LoVo (cell line): ENCODE data around the gene THBS3.

Source experiments
- DNase-seq: peaks from one replicate; pipeline ENCODE4 v3.0.0-alpha.2; 2016; ENCODE audit warnings: low spot score

Gene THBS3

DNA sequence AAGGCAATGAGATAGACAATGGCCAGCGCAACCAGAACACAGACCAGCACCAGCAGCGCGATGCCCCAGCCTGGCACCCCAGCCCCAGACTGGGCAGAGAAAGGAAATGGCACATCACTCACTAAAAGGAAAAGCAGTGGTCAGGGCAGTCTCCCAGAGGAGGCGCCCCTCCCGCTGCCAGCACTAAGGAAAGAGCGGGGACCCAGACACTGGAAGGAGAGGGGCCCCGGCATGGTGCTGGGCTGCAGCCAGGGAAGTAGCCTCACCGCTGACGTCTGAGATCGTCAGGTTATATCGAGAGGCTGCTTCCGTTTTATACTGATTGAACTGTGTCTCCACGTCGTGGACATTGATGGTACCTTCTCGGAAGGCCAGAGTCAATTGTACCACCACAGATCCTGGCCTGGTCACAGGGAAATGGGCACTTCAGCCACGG is 20.2 kb downstream of the THBS3 start:
- no peak for DNase-seq

DNA sequence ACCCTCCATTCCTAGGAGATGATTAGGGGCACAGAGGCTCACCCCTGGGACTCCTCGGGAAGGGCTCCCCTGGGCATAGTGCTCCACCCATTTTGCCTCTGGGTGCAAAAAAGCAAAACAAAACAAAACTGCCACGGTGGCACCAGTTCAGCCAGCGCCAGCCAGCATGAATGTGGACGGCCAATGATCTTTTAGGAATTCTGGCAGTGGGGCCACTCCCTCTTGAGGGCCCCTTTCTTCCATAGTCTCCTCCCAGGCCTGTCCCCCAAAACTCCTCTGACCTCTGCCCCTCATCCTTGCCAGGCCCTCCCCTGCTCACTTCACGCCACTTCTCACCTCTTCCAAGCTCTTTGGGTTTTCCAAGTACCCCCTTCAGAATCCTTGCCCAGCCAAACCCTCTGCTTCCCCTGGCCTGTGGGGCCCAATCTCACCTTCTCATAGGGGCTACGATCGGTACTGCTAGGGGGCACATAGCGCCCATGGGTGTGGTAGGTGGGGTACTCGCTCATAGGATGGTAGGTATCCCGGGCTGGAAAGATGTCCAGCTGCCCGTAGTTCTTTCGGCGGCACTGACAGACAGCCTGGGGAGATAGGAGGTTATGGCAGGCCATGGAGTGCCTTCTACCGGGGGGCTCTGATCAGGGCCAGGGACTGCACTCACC is 20.8 kb downstream of the THBS3 start:
- no peak for DNase-seq

GRCh38 chr1:155186067-155186793 is 21.5 kb downstream of the THBS3 start:
- no peak for DNase-seq

DNA sequence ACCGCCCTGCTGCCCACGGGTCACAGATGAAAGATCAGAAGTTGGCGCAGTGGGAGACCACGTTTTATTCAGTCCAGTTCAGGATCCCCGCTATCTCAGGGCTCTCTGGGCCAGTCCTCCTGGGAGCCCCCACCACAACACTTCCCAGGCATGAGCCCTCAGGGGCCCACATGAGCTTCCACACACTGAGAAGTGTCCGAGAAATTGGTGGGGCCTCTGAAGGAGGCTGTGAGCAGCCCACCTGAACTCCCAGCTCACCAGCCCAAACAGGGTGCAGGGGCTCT is 22.0 kb downstream of the THBS3 start:
- no peak for DNase-seq

DNA sequence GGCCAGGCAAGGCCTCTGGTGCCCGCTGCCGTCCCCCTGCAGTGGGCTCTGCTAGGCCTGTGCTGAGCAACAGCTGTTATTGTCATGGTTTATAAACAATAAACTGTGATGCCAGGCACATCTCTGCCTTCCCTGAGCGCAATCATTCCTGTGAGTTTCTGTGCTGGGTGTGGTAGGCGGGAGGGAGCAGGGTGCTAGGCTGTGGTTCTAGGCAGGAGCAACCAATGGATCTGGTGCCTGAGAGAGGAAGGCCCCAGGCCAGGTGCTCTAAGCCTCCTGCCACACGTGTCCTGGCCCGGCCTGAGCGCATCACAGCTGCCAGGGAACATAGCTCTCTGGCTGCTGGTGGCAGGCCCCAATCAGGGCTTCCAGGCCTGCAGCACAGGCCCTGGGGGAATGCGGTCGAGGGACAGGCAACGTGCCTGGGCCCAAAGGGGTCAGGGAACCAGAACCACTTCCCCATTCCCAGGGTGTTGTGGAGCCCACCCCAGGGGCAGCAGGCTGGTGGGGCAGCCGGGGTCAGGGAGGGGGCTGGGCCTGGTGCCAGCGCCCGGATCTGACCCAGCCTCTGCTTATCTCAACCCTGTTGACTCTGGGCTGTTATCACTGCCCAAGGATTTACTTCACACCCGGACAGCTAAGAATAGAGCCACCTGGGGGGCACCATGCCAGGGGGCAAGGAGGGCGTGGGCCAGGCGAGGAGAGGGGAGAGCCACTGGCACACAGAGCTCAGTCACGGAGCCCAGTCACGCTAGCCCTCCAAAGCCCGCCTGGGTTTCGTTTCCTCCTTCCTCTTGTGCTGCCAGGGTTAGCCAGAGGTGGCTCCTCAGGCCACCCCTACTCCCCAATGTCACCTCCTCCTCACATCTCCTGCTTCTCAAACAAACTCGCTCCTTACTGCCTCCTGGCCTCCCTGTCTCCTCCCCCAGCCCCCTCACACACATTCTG is 22.6 kb downstream of the THBS3 start:
- no peak for DNase-seq

GRCh38 chr1:155184351-155184811 is 23.3 kb downstream of the THBS3 start:
- no peak for DNase-seq

DNA sequence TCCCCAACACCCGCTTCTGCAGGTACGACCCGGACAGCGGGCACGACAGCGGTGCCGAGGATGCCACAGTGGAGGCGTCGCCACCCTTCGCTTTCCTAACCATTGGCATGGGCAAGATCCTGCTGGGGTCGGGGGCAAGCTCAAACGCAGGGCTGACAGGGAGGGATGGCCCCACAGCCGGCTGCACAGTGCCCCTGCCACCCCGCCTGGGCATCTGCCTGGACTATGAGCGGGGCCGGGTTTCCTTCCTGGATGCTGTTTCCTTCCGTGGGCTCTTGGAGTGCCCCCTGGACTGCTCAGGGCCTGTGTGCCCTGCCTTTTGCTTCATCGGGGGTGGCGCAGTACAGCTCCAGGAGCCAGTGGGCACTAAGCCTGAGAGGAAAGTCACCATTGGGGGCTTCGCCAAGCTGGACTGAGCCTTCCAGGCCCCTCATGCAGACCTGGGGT is 23.9 kb downstream of the THBS3 start:
- no peak for DNase-seq

- no peak for DNase-seq
Measured at GRCh38 chr1:155182052-155182550, 25.6 kb downstream of the THBS3 start.

DNA sequence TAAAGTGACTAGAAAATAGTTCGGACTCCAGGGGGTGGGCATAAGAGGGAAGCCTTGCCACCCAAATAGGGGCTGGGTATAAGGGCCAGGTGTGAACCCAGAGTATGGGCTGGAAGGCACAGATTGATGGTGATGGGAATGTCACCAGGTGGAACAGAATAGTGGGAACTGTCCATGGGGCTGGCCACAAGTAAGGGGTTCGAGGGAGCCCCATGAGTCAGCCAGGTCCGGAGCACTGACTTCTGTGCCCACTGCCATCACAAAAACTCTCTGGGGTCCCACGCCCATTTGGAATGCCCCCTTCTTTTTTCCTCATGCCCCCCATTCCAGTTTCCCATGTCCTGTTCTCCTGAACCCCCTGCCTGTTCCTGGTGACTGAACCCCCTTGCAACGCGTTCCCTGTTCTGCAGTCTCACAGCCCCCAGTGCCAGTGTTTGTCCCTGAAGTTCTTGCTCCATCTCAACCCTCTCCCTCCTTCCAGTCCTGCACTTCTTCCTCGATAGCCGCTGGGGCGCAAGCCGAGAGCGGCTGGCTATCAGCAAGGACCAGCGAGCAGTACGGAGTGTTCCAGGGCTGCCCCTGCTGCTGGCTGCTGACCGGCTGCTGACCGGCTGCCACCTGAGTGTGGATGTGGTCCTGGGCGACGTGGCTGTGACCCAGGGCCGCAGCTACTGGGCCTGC is 26.2 kb downstream of the THBS3 start:
- DNase-seq = no peak

GRCh38 chr1:155179112-155180031 is 28.3 kb downstream of the THBS3 start:
- no peak for DNase-seq

- no peak for DNase-seq
Measured at GRCh38 chr1:155178441-155179111, 29.1 kb downstream of the THBS3 start.

GRCh38 chr1:155177918-155178281 is 29.8 kb downstream of the THBS3 start:
- DNase-seq = no peak

DNA sequence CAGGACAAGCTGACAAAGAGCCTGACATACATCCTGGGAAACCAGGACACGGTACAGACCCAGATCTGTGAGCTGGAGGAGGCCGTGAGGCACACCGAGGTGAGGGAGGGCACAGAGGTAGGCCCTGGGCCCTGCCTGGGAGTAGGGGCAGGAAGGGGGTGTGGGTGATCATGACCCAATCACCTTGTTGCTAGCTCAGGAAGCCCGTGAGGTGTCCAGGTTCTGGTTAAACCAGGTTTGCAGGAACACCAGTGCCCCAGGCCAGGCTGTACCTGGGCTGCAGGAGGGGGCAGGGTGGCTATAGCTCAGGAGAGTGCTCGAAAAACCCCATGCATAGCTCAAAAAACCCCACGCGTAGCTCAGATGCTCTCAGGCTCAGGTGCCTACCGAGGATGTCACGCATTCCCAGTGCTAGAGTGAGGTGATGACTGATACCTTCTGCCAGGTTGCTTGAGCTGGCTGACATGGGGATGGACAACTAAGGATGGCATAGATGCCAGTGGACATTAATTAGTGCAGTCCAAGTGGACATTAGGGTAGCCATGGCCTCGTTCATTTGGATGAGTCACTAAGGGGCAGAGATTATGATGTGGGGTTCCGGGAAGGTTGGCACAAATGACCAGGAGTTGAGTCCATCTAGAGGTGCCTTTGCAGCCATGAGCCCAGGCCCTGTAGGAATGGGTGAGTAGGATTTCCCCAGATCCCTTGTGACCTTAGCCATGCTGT is 30.3 kb downstream of the THBS3 start:
- DNase-seq = no peak

GRCh38 chr1:155176544-155177071 is 31.1 kb downstream of the THBS3 start:
- DNase-seq = peak; percentile 78

DNA sequence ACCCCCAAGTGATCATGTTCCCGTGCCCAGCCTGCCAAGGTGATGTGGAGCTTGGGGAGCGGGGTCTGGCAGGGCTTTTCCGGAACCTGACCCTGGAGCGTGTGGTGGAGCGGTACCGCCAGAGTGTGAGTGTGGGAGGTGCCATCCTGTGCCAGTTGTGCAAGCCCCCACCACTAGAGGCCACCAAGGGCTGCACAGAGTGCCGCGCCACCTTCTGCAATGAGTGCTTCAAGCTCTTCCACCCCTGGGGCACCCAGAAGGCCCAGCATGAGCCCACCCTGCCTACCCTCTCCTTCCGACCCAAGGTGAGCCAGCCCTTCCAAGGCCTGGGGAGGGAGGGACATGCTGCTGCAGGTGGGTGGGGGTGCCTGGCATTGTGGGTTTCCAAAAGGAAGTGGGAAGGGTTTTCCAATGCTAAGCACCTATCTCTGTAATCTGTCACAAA is 31.7 kb downstream of the THBS3 start:
- DNase-seq = no peak

GRCh38 chr1:155175281-155175926 is 32.3 kb downstream of the THBS3 start:
- DNase-seq = no peak

DNA sequence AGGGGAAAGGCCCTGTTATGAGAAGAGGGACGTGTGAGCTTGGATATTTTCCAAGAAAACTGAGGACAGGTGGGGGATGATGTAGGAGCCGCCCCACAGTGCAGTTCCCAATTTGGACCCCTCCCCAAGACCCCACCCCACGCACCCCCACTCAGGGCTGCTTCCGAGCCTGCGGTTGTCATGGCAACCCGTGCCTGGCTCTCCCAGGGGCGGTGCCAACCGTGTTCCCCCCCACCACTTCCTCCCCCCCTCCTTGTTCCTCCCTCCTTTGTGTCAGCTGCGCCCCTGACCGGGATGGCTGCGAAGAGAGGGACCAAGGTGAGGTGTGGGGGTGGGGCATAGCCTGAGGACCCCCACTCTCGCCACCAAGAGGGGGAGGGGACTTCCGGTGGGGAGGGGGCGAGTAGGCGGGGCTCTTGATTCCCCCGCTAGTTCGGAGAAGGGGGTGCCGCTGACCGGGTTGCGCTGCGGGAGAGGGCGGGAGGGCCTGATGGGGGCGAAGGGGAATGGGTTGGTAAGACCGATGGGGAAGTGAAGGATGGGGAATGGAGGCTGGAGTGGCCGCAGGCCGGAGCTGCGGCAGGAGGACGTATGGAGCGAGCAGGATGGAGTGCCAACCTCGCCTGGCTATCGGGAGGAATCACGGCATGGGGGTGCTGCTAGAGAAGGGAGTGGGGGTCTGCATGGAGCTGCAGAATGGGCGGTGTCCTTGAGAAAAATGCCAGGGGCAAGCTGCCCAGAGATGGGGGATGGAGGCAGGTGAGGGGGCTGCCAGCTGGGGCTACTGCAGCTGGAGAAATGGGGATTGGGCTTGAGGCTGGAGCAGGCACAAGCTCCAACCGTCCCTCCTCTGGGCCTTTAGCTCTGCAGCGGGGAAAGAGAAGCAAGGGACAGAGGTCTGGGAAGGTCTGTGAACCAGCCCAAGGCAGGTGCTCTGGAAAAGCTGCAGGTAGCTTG is 33.1 kb downstream of the THBS3 start:
- DNase-seq = no peak
